SK-N-SH treated with all-trans-retinoic acid at 6 μM for 48 hours (cell line): ENCODE data around the gene GABBR1.

Experiments
- CREB5 ChIP-seq: fragments of 250-450 bp; sonication (Bioruptor Pico); IDR thresholded peaks from 2 replicates; pipeline ENCODE4 v1.5.1; 2020; ENCODE audit warnings: low read depth, mild to moderate bottlenecking, moderate library complexity
- ESRRG ChIP-seq: fragments of 250-450 bp; sonication (Bioruptor Pico); IDR thresholded peaks from 2 replicates; pipeline ENCODE4 v1.6.1; 2021; ENCODE audit warnings: mild to moderate bottlenecking
- POU6F1 ChIP-seq: fragments of 250-450 bp; sonication (Bioruptor Pico); IDR thresholded peaks from 2 replicates; pipeline ENCODE4 v1.8.0; 2021; ENCODE audit warnings: low read depth, mild to moderate bottlenecking, moderate library complexity, borderline replicate concordance
- PPARA ChIP-seq: fragments of 250-450 bp; sonication (Bioruptor Pico); IDR thresholded peaks from 2 replicates; pipeline ENCODE4 v1.5.0; 2020; ENCODE audit warnings: mild to moderate bottlenecking, borderline replicate concordance
- RARB ChIP-seq: fragments of 250-450 bp; sonication (Bioruptor Pico); IDR thresholded peaks from 2 replicates; pipeline ENCODE4 v1.8.0; 2021; ENCODE audit warnings: mild to moderate bottlenecking, moderate library complexity
- SNAI2 ChIP-seq: fragments of 250-450 bp; sonication (Bioruptor Pico); IDR thresholded peaks from 2 replicates; pipeline ENCODE4 v1.5.0; 2020; ENCODE audit warnings: mild to moderate bottlenecking, moderate library complexity
- TOX ChIP-seq: fragments of 250-450 bp; sonication (Bioruptor Pico); IDR thresholded peaks from 2 replicates; pipeline ENCODE4 v1.8.0; 2021; ENCODE audit warnings: mild to moderate bottlenecking, moderate library complexity, borderline replicate concordance
- ZC3H10 ChIP-seq: fragments of 250-450 bp; sonication (Bioruptor Pico); IDR thresholded peaks from 2 replicates; pipeline ENCODE4 v1.5.1; 2021; ENCODE audit warnings: mild to moderate bottlenecking, moderate library complexity
- ZNF70 ChIP-seq: fragments of 450-650 bp; formaldehyde crosslinking; IDR thresholded peaks from 2 replicates; pipeline ENCODE4 v1.5.0; 2020; ENCODE audit warnings: mild to moderate bottlenecking, moderate library complexity
- ZNF8 ChIP-seq: fragments of 450-650 bp; formaldehyde crosslinking; IDR thresholded peaks from 2 replicates; pipeline ENCODE4 v1.5.0; 2020; ENCODE audit warnings: mild to moderate bottlenecking, moderate library complexity

- TF ChIP-seq ZC3H10 (CRISPR knock-in tag) (no peak), ZNF8 (CRISPR knock-in tag) (no peak), TOX (CRISPR knock-in tag) (no peak), ZNF70 (CRISPR knock-in tag) (no peak), POU6F1 (CRISPR knock-in tag) (no peak), CREB5 (CRISPR knock-in tag) (no peak), SNAI2 (CRISPR knock-in tag) (no peak), ESRRG (no peak), PPARA (CRISPR knock-in tag) (no peak), RARB (CRISPR knock-in tag) (no peak)
These were observed 8.6 kb upstream of the GABBR1 start for GRCh38 chr6:29641430-29642148.
